PFSK-1 (cell line): ENCODE measurements around the gene EVL.

ENCODE experiments used
- FOXP2 ChIP-seq: optimal IDR thresholded peaks from 2 replicates; pipeline ENCODE3; 2011; ENCODE audit warnings: borderline replicate concordance, control low read depth, inconsistent platforms; ENCODE audit not compliant: insufficient read depth; ENCODE audit errors: extremely low read length, extremely low read depth
- POLR2AphosphoS5 ChIP-seq: IDR thresholded peaks from 2 replicates; pipeline ENCODE4 v1.6.1; 2012; ENCODE audit warnings: low read depth, mild to moderate bottlenecking, control low read depth, low read length, moderate library complexity
- REST ChIP-seq, 2 experiments: IDR thresholded peaks; 2 replicates each; pipeline versions ENCODE4 v1.6.1 to v1.8.0; 2011 to 2012; ENCODE audit warnings: low read depth in 2 of 2, low read length in 2 of 2, control low read depth in 1 of 2, inconsistent platforms in 1 of 2, mild to moderate bottlenecking in 1 of 2, moderate library complexity in 1 of 2; ENCODE audit not compliant: insufficient read depth in 1 of 2
- SIN3A ChIP-seq: IDR thresholded peaks from 2 replicates; pipeline ENCODE4 v1.6.1; 2012; ENCODE audit warnings: mild to moderate bottlenecking, low read length, moderate library complexity, borderline replicate concordance; ENCODE audit not compliant: insufficient read depth
- TAF1 ChIP-seq: IDR thresholded peaks from 2 replicates; pipeline ENCODE4 v1.6.1; 2012; ENCODE audit warnings: low read length, control low read depth, borderline replicate concordance; ENCODE audit not compliant: insufficient read depth

The EVL gene

DNA sequence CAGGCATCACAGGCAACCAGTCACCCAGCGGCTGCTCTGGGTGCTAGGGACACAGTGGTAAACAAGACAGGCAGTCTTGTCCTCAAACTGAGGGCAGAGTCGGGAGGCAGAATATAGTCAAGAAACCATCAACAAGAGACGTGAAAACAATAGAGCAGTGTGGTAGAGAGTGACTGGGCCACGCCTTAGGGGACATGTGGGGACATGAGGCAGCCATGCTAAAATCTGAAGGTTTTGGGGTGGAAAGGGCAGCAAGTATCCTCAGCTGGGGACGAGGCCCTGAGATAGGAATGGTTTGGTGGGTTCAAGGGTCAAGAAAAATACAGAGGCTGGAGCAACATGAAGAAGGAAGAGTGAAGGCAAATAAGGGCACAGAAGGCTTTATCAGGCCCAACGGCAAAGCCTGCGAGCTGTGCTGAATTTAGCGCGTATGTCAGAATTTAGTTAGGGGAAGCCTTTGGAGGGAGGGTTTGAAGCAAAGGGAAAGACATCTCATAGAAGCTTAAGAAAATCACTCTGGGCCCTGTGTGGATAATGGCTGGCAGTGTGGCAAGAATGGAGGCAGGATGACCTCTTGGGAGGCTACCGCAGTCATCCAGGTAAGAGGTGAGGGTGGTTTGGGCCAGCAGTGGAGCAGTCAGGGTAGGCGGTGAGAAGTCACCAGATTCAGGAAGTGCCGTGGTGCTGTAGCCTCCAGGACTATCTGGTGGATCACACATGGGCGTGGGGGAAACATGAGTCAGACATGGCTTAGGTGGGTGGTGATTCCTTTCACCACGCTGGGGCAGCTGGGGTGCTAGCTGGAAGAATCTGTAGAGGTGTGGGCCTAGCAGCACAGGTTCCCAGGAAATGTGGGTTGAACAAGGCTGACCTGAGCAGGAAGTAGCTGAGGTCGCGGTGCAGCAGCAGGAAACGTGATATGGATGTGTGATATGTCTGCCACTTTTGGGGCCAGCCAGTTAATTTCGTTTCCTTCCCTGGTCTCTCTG lies 3.0 kb downstream of the EVL start:
- TF ChIP-seq TAF1: no peak
- TF ChIP-seq FOXP2: no peak
- no peak for TF ChIP-seq REST (IDR thresholded peaks at IDR 0.05; ENCODE audit: insufficient read depth in 1 of 2, low read depth in 2 of 2, low read length in 2 of 2)
- no peak for TF ChIP-seq SIN3A
- TF ChIP-seq POLR2AphosphoS5: no peak

DNA sequence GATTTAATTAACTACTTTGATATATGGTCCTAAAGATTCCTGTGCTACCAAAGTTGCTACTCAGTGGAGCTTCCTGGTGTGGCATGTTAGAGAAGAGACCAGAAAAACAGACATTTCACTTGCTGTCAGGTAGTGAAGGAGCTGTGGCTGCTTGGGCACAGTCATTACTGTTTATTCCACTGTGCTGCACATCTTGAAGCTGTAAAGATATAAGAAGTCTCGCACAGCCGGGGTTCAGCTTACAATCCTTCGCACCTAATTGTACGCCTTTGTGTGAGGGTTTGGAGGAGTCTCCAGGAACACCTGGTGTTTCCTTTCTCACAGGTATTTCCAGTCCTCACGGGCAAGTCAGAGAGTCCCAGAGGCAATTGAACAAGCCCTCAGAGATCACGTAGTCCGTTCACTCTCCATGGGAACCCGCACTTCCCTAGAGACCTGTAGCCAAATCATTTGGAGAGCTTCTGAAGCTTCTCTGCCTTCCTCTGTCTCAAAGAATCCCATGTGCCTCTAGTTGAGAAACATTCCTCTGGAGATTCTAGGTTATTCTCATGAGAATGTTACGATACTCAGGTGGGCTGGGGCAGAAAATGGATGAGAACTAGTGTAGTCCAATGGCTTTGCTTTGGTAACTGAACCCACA lies 4.1 kb downstream of the EVL start:
- TF ChIP-seq REST (IDR thresholded peaks at IDR 0.05; ENCODE audit: insufficient read depth in 1 of 2, low read depth in 2 of 2, low read length in 2 of 2) (no peak), POLR2AphosphoS5 (no peak), FOXP2 (no peak), TAF1 (no peak)

- TF ChIP-seq REST (IDR thresholded peaks at IDR 0.05; ENCODE audit: insufficient read depth in 1 of 2, low read depth in 2 of 2, low read length in 2 of 2) (no peak), SIN3A (no peak), TAF1 (no peak), FOXP2 (no peak), POLR2AphosphoS5 (no peak)
Observed at GRCh38 chr14:100070310-100070709, 5.1 kb downstream of the EVL start.

DNA sequence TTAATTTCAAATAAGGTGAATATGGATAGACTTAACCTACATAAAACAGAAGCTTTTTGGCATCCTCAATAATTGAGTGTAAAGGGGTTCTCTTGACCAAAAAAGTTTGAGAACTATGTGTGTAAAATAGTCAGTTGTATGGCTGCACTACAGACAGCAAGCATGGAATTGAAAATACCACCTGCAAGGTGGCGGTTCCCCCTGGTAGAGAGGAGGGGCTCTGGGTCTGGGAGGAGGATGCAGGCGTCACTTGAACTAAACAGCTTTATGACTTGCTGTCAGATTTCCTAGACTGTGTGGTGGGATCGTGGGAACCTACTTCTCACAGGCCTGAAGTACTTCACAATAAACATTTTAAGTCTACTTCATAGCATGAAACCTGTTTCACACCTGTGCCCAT lies 6.3 kb downstream of the EVL start:
- TF ChIP-seq REST (IDR thresholded peaks at IDR 0.05; ENCODE audit: insufficient read depth in 1 of 2, low read depth in 2 of 2, low read length in 2 of 2) (no peak), POLR2AphosphoS5 (no peak), SIN3A (no peak), TAF1 (no peak), FOXP2 (no peak)
